ENCODE results near the gene TXNDC12.

DNA sequence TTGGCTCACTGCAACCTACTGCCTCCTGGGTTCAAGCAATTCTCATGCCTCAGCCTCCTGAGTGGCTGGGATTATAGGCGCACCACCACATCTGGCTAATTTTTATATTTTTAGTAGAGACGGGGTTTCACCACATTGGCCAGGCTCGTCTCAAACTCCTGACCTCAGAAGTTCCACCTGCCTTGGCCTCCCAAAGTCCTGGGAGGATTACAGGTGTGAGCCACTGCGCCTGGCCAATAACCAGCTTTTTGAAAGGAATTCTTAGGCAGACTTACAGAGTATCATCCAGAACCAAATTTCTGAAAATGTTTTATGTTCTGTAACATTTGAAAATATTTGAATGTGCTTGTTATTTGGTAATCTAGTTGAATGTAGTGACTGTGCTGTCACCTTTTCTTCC, 15.7 kb upstream of the TXNDC12 start:
- TF ChIP-seq, protein P1, sequence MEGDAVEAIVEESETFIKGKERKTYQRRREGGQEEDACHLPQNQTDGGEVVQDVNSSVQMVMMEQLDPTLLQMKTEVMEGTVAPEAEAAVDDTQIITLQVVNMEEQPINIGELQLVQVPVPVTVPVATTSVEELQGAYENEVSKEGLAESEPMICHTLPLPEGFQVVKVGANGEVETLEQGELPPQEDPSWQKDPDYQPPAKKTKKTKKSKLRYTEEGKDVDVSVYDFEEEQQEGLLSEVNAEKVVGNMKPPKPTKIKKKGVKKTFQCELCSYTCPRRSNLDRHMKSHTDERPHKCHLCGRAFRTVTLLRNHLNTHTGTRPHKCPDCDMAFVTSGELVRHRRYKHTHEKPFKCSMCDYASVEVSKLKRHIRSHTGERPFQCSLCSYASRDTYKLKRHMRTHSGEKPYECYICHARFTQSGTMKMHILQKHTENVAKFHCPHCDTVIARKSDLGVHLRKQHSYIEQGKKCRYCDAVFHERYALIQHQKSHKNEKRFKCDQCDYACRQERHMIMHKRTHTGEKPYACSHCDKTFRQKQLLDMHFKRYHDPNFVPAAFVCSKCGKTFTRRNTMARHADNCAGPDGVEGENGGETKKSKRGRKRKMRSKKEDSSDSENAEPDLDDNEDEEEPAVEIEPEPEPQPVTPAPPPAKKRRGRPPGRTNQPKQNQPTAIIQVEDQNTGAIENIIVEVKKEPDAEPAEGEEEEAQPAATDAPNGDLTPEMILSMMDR (IDR thresholded peaks at IDR 0.05; ENCODE audit: low read depth, low read length, poor library complexity, severe bottlenecking) = no peak
- TF ChIP-seq EZH2phosphoT487 (IDR thresholded peaks at IDR 0.05; ENCODE audit: borderline replicate concordance, low read length) = no peak

Measured in DOHH2 (cell line).